Peyer's patch (tissue), 4 donors: ENCODE data around the gene FH. TPM values are rescaled to one million over a fixed set of nuclear protein-coding genes. Genes with fewer than 3 reads are reported as not detected.

Experiments used
- DNase-seq, 3 donors: peaks; one replicate each; pipeline ENCODE4 v3.0.0-alpha.2; 2017 to 2019
- H3K27ac ChIP-seq, 4 donors: fragments of 200-600 bp; sonication (generic); one replicate each; pipeline ENCODE4 v1.5.1; 2016 to 2019
- H3K27me3 ChIP-seq, 2 donors: fragments of 200-600 bp; sonication (generic); one replicate each; pipeline ENCODE4 v1.5.1; 2019
- H3K36me3 ChIP-seq, 3 donors: fragments of 200-600 bp; sonication (generic); one replicate each; pipeline ENCODE4 v1.5.1; 2016 to 2019
- H3K4me1 ChIP-seq, 4 donors: fragments of 200-600 bp; sonication (generic); one replicate each; pipeline ENCODE4 v1.5.1; 2016 to 2019
- H3K4me3 ChIP-seq, 4 donors: fragments of 200-600 bp; sonication (generic); 1 replicate in 3 of 4; 2 replicates in 1 of 4; pipeline ENCODE4 v1.5.1; 2016 to 2019; ENCODE audit warnings: mild to moderate bottlenecking in 1 of 4
- H3K9me3 ChIP-seq, 4 donors: fragments of 200-600 bp; sonication (generic); one replicate each; pipeline ENCODE4 v1.5.1; 2016 to 2019; ENCODE audit warnings: mild to moderate bottlenecking in 1 of 4
- CTCF ChIP-seq, 6 experiments: fragments of 450-650 bp in 4 of 6; fragments of 200-600 bp in 2 of 6; sonication (generic) in 1 of 6; IDR thresholded peaks; one replicate each; pipeline ENCODE4 v1.5.1; 2017 to 2019; ENCODE audit warnings: antibody characterized with exemption in 6 of 6, mild to moderate bottlenecking in 3 of 6, moderate library complexity in 1 of 6
- POLR2A ChIP-seq, 2 donors: fragments of 450-650 bp; IDR thresholded peaks; one replicate each; pipeline ENCODE4 v1.5.1; 2017; ENCODE audit warnings: antibody characterized with exemption in 2 of 2, mild to moderate bottlenecking in 2 of 2, moderate library complexity in 2 of 2
- total RNA-seq, 4 donors: library from RNA; depleted of rRNA; stranded (reverse); fragments of >200 nt; gene quantifications; one replicate each; pipeline ENCODE4 v1.1.0, GENCODE V29; 2016

Gene FH
- total RNA-seq, 4 donors from 2014 or later, result 29.7 to 91.3 (median 56.1) TPM

DNA sequence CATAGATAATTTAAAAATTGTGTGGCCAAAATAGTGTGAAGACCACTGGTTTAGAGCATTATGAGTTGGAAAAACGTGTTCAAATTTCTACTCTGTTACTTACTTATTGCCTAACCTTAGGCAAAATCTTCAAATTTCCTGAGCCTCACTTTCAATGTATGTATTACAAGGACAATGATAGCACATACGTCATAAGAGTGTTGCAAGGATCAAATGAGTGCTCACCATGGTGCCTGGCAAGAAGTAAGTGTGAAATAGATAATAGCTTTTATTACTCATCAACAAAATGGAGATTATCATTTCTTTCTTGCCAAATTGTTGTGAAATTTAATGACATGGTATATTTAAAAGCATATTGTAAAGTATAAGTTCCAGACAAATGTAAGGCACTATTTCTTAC, 57.2 kb downstream of the FH start:
- Histone ChIP-seq H3K4me3 (no peak overlapping the region), H3K4me1 (no peaks in the 10 kb centered on the region), H3K36me3 (no peaks in the 10 kb centered on the region), H3K9me3 (no peaks in the 10 kb centered on the region), H3K27me3 (no peaks in the 10 kb centered on the region), H3K27ac (no peak overlapping the region)
- no peak for TF ChIP-seq POLR2A (IDR thresholded peaks at IDR 0.05)
- no peak for TF ChIP-seq CTCF (IDR thresholded peaks at IDR 0.05)
- DNase-seq, result no peak

DNA sequence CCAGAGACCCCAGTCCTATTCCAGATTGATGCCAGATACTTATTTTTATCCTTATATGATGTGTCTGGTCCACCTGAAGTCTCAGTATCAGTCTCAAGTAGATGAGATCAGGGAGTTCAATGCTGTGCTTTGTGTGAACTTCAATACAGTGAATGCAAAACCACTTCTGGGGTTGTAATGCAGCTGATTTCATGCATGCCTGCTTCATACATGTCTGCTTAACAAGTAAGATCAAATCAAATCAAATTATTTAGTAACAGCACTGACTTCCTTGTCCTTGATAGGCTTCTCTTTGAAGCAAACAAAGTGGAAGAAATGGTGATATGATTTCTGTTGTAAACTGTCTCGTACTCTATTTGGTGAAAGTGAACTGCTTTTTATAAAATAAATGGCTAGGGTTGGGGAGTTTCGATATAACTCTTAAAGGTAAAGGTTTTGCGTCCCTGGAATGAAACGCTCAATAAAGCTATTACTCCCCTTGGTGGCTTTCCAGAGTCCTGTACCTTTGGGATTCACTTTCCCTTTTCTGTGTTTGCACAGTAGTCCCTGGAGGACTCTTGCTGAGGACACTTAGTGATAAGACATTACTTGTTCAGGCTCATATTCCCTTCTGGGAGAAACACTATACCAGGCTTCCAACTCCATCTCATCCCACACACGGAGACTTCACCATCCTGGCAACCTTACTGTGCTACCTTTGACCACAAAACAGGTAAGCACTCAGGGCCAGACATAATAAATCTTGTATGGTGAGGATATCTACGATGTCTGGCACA, 59.3 kb downstream of the FH start:
- H3K4me1 ChIP-seq, result no peaks in the 10 kb centered on the region
- H3K27me3 ChIP-seq, result no peaks in the 10 kb centered on the region
- no peak overlapping the region for H3K27ac ChIP-seq
- TF ChIP-seq CTCF (IDR thresholded peaks at IDR 0.05) (no peak), POLR2A (IDR thresholded peaks at IDR 0.05) (no peak)
- no peaks in the 10 kb centered on the region for H3K36me3 ChIP-seq
- no peak overlapping the region for H3K4me3 ChIP-seq
- H3K9me3 ChIP-seq, result no peaks in the 10 kb centered on the region
- DNase-seq, result no peak

GRCh38 chr1:241459186-241459802, 60.3 kb downstream of the FH start:
- Histone ChIP-seq H3K4me3 (no peak overlapping the region), H3K9me3 (no peaks in the 10 kb centered on the region), H3K27me3 (no peaks in the 10 kb centered on the region), H3K4me1 (no peaks in the 10 kb centered on the region), H3K36me3 (no peaks in the 10 kb centered on the region), H3K27ac (no peak overlapping the region)
- DNase-seq, result no peak
- TF ChIP-seq CTCF (IDR thresholded peaks at IDR 0.05) (no peak), POLR2A (IDR thresholded peaks at IDR 0.05) (no peak)

GRCh38 chr1:241457421-241457820, 62.1 kb downstream of the FH start:
- no peaks in the 10 kb centered on the region for H3K27me3 ChIP-seq
- no peak for DNase-seq
- H3K9me3 ChIP-seq, result no peaks in the 10 kb centered on the region
- no peak for TF ChIP-seq POLR2A (IDR thresholded peaks at IDR 0.05)
- no peak for TF ChIP-seq CTCF (IDR thresholded peaks at IDR 0.05)
- no peak overlapping the region for H3K4me3 ChIP-seq
- H3K27ac ChIP-seq, result no peak overlapping the region
- no peaks in the 10 kb centered on the region for H3K36me3 ChIP-seq
- no peaks in the 10 kb centered on the region for H3K4me1 ChIP-seq

GRCh38 chr1:241456743-241457142, 62.8 kb downstream of the FH start:
- H3K36me3 ChIP-seq, result no peaks in the 10 kb centered on the region
- H3K27ac ChIP-seq, result no peak overlapping the region
- H3K4me1 ChIP-seq, result no peaks in the 10 kb centered on the region
- DNase-seq, result no peak
- H3K4me3 ChIP-seq, result no peak overlapping the region
- TF ChIP-seq CTCF (IDR thresholded peaks at IDR 0.05) (no peak), POLR2A (IDR thresholded peaks at IDR 0.05) (no peak)
- H3K9me3 ChIP-seq, result no peaks in the 10 kb centered on the region
- H3K27me3 ChIP-seq, result no peaks in the 10 kb centered on the region
